Left lung (tissue), 14 donors: Measurements from ENCODE around the gene DEDD2. TPM values are rescaled to one million over a fixed set of nuclear protein-coding genes. Genes with fewer than 3 reads are reported as not detected.
A peak's percentile ranks its signal among the peaks of the same experiment; 100 is the strongest.
"Not testable (repeated sequence)": the region's sequence is repeated elsewhere in the genome, so short reads cannot be mapped to it uniquely, and the experiment has no call there.

Source experiments
- ATAC-seq: fragments of 200-7000 bp; cut with Tn5 transposase; one replicate; pipeline ENCODE4 v1.9.1; 2020; ENCODE audit warnings: moderate library complexity
- DNase-seq, 4 donors: peaks; one replicate each; pipeline ENCODE4 v3.0.0-alpha.2; 2013 to 2020
- H3K27ac ChIP-seq, 2 donors: fragments of 200-600 bp; sonication (generic) in 1 of 2; one replicate each; pipeline versions ENCODE4 v1.5.0 to v1.8.0; 2020 to 2021
- H3K27me3 ChIP-seq, 2 donors: fragments of 200-600 bp; sonication (generic) in 1 of 2; one replicate each; pipeline versions ENCODE4 v1.5.0 to v1.8.0; 2020 to 2021
- H3K36me3 ChIP-seq, 2 donors: fragments of 200-600 bp; sonication (generic) in 1 of 2; one replicate each; pipeline versions ENCODE4 v1.5.0 to v1.8.0; 2020 to 2021
- H3K4me1 ChIP-seq, 2 donors: fragments of 200-600 bp; one replicate each; pipeline ENCODE4 v1.8.0; 2021
- H3K4me3 ChIP-seq, 2 donors: fragments of 200-600 bp; sonication (generic) in 1 of 2; one replicate each; pipeline versions ENCODE4 v1.5.0 to v1.8.0; 2020 to 2021; ENCODE audit warnings: mild to moderate bottlenecking in 1 of 2
- H3K9me3 ChIP-seq, 2 donors: fragments of 200-600 bp; sonication (generic) in 1 of 2; one replicate each; pipeline versions ENCODE4 v1.5.0 to v1.8.0; 2020 to 2021
- CTCF ChIP-seq, 2 donors: fragments of 200-600 bp; sonication (generic) in 1 of 2; IDR thresholded peaks; one replicate each; pipeline versions ENCODE4 v1.5.0 to v1.8.0; 2021; ENCODE audit warnings: antibody characterized with exemption in 2 of 2
- intact Hi-C, 2 donors: fragments of 100-400 bp; cut with DNase I; formaldehyde crosslinking; loops; one replicate each; pipeline versions ENCODE4 v1.11.2 to v1.14.2; 2022
- long read RNA-seq, 12 donors: library from polyadenylated mRNA in 2 of 12; unstranded in 2 of 12; transcript quantifications; one replicate each; pipeline ENCODE4 v2.0.0 and lab custom pipeline, GENCODE V29; 2019 to 2026
- polyA plus RNA-seq, 6 donors: library from polyadenylated mRNA; unstranded; fragments of 120-200 nt; gene quantifications; one replicate each; pipeline ENCODE4 v1.2.1, GENCODE V29; 2013; ENCODE audit not compliant: insufficient read length in 6 of 6
- total RNA-seq, 2 donors: library from RNA; stranded (reverse); fragmentation: NEBNext Ultra II Directional; extraction: Animal tissue kit (Norgen Biotek cat#: 25700); gene quantifications; one replicate each; pipeline ENCODE4 v1.2.1, GENCODE V29; 2021
- donor health status: DM: no; HTN: yes; CAD: no.
- donor health status: DM: no; HTN: no; CAD: no.

Gene DEDD2, protein sequence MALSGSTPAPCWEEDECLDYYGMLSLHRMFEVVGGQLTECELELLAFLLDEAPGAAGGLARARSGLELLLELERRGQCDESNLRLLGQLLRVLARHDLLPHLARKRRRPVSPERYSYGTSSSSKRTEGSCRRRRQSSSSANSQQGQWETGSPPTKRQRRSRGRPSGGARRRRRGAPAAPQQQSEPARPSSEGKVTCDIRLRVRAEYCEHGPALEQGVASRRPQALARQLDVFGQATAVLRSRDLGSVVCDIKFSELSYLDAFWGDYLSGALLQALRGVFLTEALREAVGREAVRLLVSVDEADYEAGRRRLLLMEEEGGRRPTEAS
- total RNA-seq (10 to 100 TPM; 22.7 to 34.8 TPM), polyA plus RNA-seq (10 to 100 TPM; 15.7 to 21.4 (median 20.3) TPM)
- long read RNA-seq, donor 1, transcript DEDD2-205 (5 exons, 1,183 nt): major isoform, 7 of 11 reads
- long read RNA-seq, donor 1, partial matches to known transcripts: 0 of 11 reads
- long read RNA-seq, donor 1, other reads (novel, unspliced or antisense): 0 of 11 reads
- long read RNA-seq, donor 2, partial matches to known transcripts: 0 of 4 reads
- long read RNA-seq, donor 2, other reads (novel, unspliced or antisense): 0 of 4 reads
- long read RNA-seq, donor 3, partial matches to known transcripts: 0 of 6 reads
- long read RNA-seq, donor 3, other reads (novel, unspliced or antisense): 0 of 6 reads
- long read RNA-seq, donor 4, transcript DEDD2-205 (5 exons, 1,183 nt): major isoform, 8 of 16 reads
- long read RNA-seq, donor 4, partial matches to known transcripts: 1 of 16 reads
- long read RNA-seq, donor 4, other reads (novel, unspliced or antisense): 4 of 16 reads
- long read RNA-seq, donor 5, partial matches to known transcripts: 0 of 7 reads
- long read RNA-seq, donor 5, other reads (novel, unspliced or antisense): 0 of 7 reads
- long read RNA-seq, donor 6, partial matches to known transcripts: 0 of 8 reads
- long read RNA-seq, donor 6, other reads (novel, unspliced or antisense): 0 of 8 reads
- long read RNA-seq, donor 7, transcript DEDD2-205 (5 exons, 1,183 nt): major isoform, 9 of 10 reads
- long read RNA-seq, donor 7, partial matches to known transcripts: 0 of 10 reads
- long read RNA-seq, donor 7, other reads (novel, unspliced or antisense): 0 of 10 reads
- long read RNA-seq, donor 8, transcript DEDD2-205 (5 exons, 1,183 nt): major isoform, 5 of 9 reads
- long read RNA-seq, donor 8, partial matches to known transcripts: 0 of 9 reads
- long read RNA-seq, donor 8, other reads (novel, unspliced or antisense): 0 of 9 reads
- long read RNA-seq, donor 9: 0 reads
- long read RNA-seq, donor 10, transcript DEDD2-205 (5 exons, 1,183 nt): major isoform, 17 of 35 reads
- long read RNA-seq, donor 10, partial matches to known transcripts: 2 of 35 reads
- long read RNA-seq, donor 10, other reads (novel, unspliced or antisense): 11 of 35 reads
- long read RNA-seq, donor 11: 0 reads
- long read RNA-seq, donor 12, partial matches to known transcripts: 0 of 2 reads
- long read RNA-seq, donor 12, other reads (novel, unspliced or antisense): 0 of 2 reads

DNA sequence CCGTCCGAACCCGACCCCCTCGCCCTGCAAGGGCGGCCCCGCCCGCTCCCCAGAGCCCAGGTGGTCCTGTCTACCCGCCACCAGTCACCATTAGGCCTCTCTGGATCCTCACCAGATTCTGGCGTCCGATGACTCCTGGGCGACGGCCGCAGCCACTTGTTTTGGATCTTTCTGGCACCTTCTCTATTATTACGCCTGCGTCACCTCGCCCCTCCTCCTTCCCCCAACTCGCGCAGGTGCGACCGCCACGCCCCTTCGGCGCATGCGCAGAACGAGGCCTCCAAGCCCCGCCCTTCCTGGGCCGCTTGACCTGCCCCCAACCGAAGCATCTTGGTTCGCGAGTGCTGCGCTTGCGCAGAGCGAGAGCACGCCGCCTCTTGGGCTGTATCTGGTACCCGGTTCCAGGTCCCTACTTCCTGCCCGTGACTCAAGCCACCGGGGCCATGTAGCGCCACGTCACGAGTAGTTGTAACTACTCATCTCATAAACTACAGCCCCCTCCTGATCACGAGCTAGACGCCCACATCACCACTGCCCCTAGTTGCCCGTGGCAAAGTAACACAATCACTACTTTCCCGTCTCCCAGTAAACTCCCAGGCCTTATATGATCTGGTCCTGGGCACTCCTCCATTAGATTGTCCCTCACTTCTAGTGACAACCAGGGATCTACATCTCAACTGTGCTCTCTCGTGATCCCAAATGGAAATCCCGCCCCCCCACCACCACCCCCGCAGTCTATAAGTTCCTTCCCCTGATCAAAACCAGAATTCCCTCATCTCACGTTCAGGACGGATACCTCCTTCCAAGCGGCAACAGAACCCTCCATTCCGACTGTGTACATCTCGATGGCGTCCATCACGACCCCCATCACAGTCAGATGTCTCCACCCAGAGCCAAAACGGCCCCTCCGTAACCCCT, at the start of gene DEDD2:
TSS of gene DEDD2 (minus strand) at position 158 of the 918 bp plus-strand sequence. CDS start 670 bp downstream, outside the sequence.
- DNase-seq: peak; percentile 88 to 99 (median 97)
- no peaks in the 10 kb centered on the region for H3K9me3 ChIP-seq
- intact Hi-C loops: no loop called here
- peak within 1 kb of the TSS; percentile 72 to 99 for H3K4me3 ChIP-seq
- ATAC-seq: peak; percentile 77
- H3K4me1 ChIP-seq: peaks cover 21 to 76% of the 10 kb centered on the region in 2 donors
- no peak for TF ChIP-seq CTCF (IDR thresholded peaks at IDR 0.05)
- H3K36me3 ChIP-seq: peaks cover 5 to 28% of the 10 kb centered on the region in 2 donors
- peak within 1 kb of the TSS; percentile 90 to 97 for H3K27ac ChIP-seq
- no peaks in the 10 kb centered on the region for H3K27me3 ChIP-seq

GRCh38 chr19:42266928-42267603, 49.6 kb upstream of the DEDD2 start:
- H3K36me3 ChIP-seq, intact Hi-C loops, H3K27me3 ChIP-seq, H3K4me3 ChIP-seq, ATAC-seq, H3K9me3 ChIP-seq, DNase-seq: not testable (repeated sequence)
- Histone ChIP-seq H3K27ac (peak overlapping the region in 1 of 2 donors; percentile 96), H3K4me1 (peaks cover 7 to 33% of the 10 kb centered on the region in 2 donors)

- ATAC-seq, intact Hi-C loops: not testable (repeated sequence)
These were observed 48.6 kb upstream of the DEDD2 start for GRCh38 chr19:42266105-42266504.

GRCh38 chr19:42261763-42262162, 44.3 kb upstream of the DEDD2 start:
- no peaks in the 10 kb centered on the region for H3K9me3 ChIP-seq
- TF ChIP-seq CTCF (IDR thresholded peaks at IDR 0.05): no peak
- H3K27me3 ChIP-seq: peaks cover 0 to 5% of the 10 kb centered on the region in 2 donors
- no peak overlapping the region for H3K27ac ChIP-seq
- intact Hi-C loops: no loop called here
- ATAC-seq (no peak), DNase-seq (no peak)
- no peak overlapping the region for H3K4me3 ChIP-seq
- H3K36me3 ChIP-seq: no peaks in the 10 kb centered on the region
- H3K4me1 ChIP-seq: peaks cover 0 to under 1% of the 10 kb centered on the region in 2 donors

More at GRCh38 chr19:42266105-42266504, 48.6 kb upstream of the DEDD2 start:
- H3K4me3 ChIP-seq, DNase-seq, H3K36me3 ChIP-seq, H3K9me3 ChIP-seq, H3K27me3 ChIP-seq, H3K27ac ChIP-seq: not testable (repeated sequence)
- H3K4me1 ChIP-seq: peaks cover 6 to 23% of the 10 kb centered on the region in 2 donors

- Histone ChIP-seq H3K27me3 (peaks cover 0 to 19% of the 10 kb centered on the region in 2 donors), H3K4me1 (peaks cover 2 to 22% of the 10 kb centered on the region in 2 donors)
- H3K27ac ChIP-seq, intact Hi-C loops, H3K9me3 ChIP-seq, H3K4me3 ChIP-seq, DNase-seq, ATAC-seq, H3K36me3 ChIP-seq: not testable (repeated sequence)
These were observed 40.4 kb upstream of the DEDD2 start for GRCh38 chr19:42257842-42258241.
